Mesendoderm (in vitro differentiated cells): ENCODE data around the gene OR9A2.
"Not testable (repeated sequence)": the region's sequence is repeated elsewhere in the genome, so short reads cannot be mapped to it uniquely, and the experiment has no call there.

Experiments used
- DNase-seq: peaks from one replicate; pipeline ENCODE4 v3.0.0; 2013
- H2AK5ac ChIP-seq: 2 replicates; pipeline ENCODE4 v1.6.1; 2013; ENCODE audit warnings: low read length, inconsistent platforms
- H2BK120ac ChIP-seq: 2 replicates; pipeline ENCODE4 v1.6.1; 2013; ENCODE audit warnings: low read depth, mild to moderate bottlenecking, low read length, moderate library complexity, mixed read lengths
- H2BK15ac ChIP-seq: replicated peaks from 2 replicates; pipeline ENCODE4 v1.6.1; 2013; ENCODE audit warnings: low read depth, mild to moderate bottlenecking, moderate library complexity
- H2BK5ac ChIP-seq: 2 replicates; pipeline ENCODE4 v1.6.1; 2013; ENCODE audit warnings: low read length, inconsistent platforms
- H3K18ac ChIP-seq: 2 replicates; pipeline ENCODE4 v1.6.1; 2013; ENCODE audit warnings: mild to moderate bottlenecking, low read length, mixed read lengths
- H3K23ac ChIP-seq: one replicate; pipeline ENCODE4 v1.6.1; 2013; ENCODE audit warnings: low read length
- H3K27ac ChIP-seq: 2 replicates; pipeline ENCODE4 v1.5.1; 2013; ENCODE audit warnings: low read depth, mild to moderate bottlenecking, inconsistent platforms, low read length, moderate library complexity
- H3K27me3 ChIP-seq: 2 replicates; pipeline ENCODE4 v1.6.1; 2013; ENCODE audit warnings: low read length, control low read depth, mild to moderate bottlenecking, inconsistent platforms; ENCODE audit not compliant: insufficient read depth, poor library complexity
- H3K36me3 ChIP-seq: 2 replicates; pipeline ENCODE4 v1.6.1; 2013; ENCODE audit warnings: low read length, inconsistent platforms; ENCODE audit not compliant: control insufficient read depth, insufficient read depth
- H3K4ac ChIP-seq: one replicate; pipeline ENCODE4 v1.6.1; 2013; ENCODE audit warnings: low read depth, mild to moderate bottlenecking, low read length, moderate library complexity
- H3K4me1 ChIP-seq: 2 replicates; pipeline ENCODE4 v1.6.1; 2013; ENCODE audit warnings: low read depth, low read length, inconsistent platforms; ENCODE audit not compliant: control insufficient read depth
- H3K4me2 ChIP-seq: 2 replicates; pipeline ENCODE4 v1.6.1; 2013; ENCODE audit warnings: low read length
- H3K4me3 ChIP-seq: 2 replicates; pipeline ENCODE4 v1.5.1; 2013; ENCODE audit warnings: mild to moderate bottlenecking, low read length
- H3K56ac ChIP-seq: one replicate; pipeline ENCODE4 v1.6.1; 2013; ENCODE audit warnings: low read length
- H3K79me1 ChIP-seq: 2 replicates; pipeline ENCODE4 v1.6.1; 2013; ENCODE audit warnings: low read length, inconsistent platforms
- H3K79me2 ChIP-seq: 2 replicates; pipeline ENCODE4 v1.6.1; 2013; ENCODE audit warnings: mild to moderate bottlenecking, low read length; ENCODE audit not compliant: control insufficient read depth, insufficient read depth
- H3K9ac ChIP-seq: 2 replicates; pipeline ENCODE4 v1.6.1; 2013; ENCODE audit warnings: low read length, inconsistent platforms
- H4K5ac ChIP-seq: one replicate; pipeline ENCODE4 v1.6.1; 2013; ENCODE audit warnings: low read length
- H4K8ac ChIP-seq: one replicate; pipeline ENCODE4 v1.6.1; 2013; ENCODE audit warnings: low read depth, mild to moderate bottlenecking, control low read depth, low read length, moderate library complexity
- WGBS: extraction: QIAGEN DNeasy Blood & Tissue Kit; methylation state at CpG from one replicate; pipeline ENCODE4 v1.1.7; 2013; ENCODE audit warnings: low lambda C conversion rate, missing lambda C conversion rate; ENCODE audit not compliant: insufficient coverage; ENCODE audit errors: extremely low coverage; 5-methylcytosine and 5-hydroxymethylcytosine counted together

Gene OR9A2

GRCh38 chr7:142984297-142984696 is 42.6 kb downstream of the OR9A2 start:
- Histone ChIP-seq H3K9ac (no peak overlapping the region), H2AK5ac (no peak overlapping the region), H3K27me3 (no peaks in the 10 kb centered on the region), H4K8ac (no peak overlapping the region), H3K27ac (no peak overlapping the region), H3K36me3 (no peaks in the 10 kb centered on the region), H3K79me2 (no peaks in the 10 kb centered on the region), H2BK120ac (no peak overlapping the region), H3K4me3 (no peak overlapping the region), H3K18ac (no peak overlapping the region), H4K5ac (no peak overlapping the region), H3K23ac (no peak overlapping the region), H3K4me1 (no peaks in the 10 kb centered on the region), H3K56ac (no peak overlapping the region), H2BK5ac (no peak overlapping the region), H3K4ac (no peak overlapping the region), H3K4me2 (no peak overlapping the region), H2BK15ac (no peak overlapping the region), H3K79me1 (no peaks in the 10 kb centered on the region)
- WGBS = no CpG with 5 or more reads among the region's 1 CpG
- no peak for DNase-seq

GRCh38 chr7:142983825-142984224 is 43.1 kb downstream of the OR9A2 start:
- no peak overlapping the region for H3K56ac ChIP-seq
- no peaks in the 10 kb centered on the region for H3K27me3 ChIP-seq
- no peak overlapping the region for H3K18ac ChIP-seq
- no peak overlapping the region for H3K27ac ChIP-seq
- no peak overlapping the region for H3K23ac ChIP-seq
- H3K4me1 ChIP-seq = no peaks in the 10 kb centered on the region
- H4K8ac ChIP-seq = no peak overlapping the region
- no peak overlapping the region for H4K5ac ChIP-seq
- WGBS = no CpG with 5 or more reads among the region's 1 CpG
- no peak overlapping the region for H3K4me3 ChIP-seq
- no peak overlapping the region for H3K4ac ChIP-seq
- no peak overlapping the region for H3K9ac ChIP-seq
- no peak for DNase-seq
- H3K36me3 ChIP-seq = no peaks in the 10 kb centered on the region
- H2BK120ac ChIP-seq = no peak overlapping the region
- no peak overlapping the region for H3K4me2 ChIP-seq
- no peak overlapping the region for H2BK5ac ChIP-seq
- H2AK5ac ChIP-seq = no peak overlapping the region
- H3K79me1 ChIP-seq = no peaks in the 10 kb centered on the region
- no peak overlapping the region for H2BK15ac ChIP-seq
- no peaks in the 10 kb centered on the region for H3K79me2 ChIP-seq

- not testable (repeated sequence) for H3K4ac ChIP-seq, H2BK5ac ChIP-seq, H3K27me3 ChIP-seq, H3K56ac ChIP-seq, H3K4me2 ChIP-seq, DNase-seq, H3K18ac ChIP-seq, H4K8ac ChIP-seq, H2AK5ac ChIP-seq, H3K23ac ChIP-seq, H2BK15ac ChIP-seq, H4K5ac ChIP-seq, H3K36me3 ChIP-seq, H3K79me1 ChIP-seq, H3K79me2 ChIP-seq, H3K9ac ChIP-seq, H3K4me3 ChIP-seq, H3K4me1 ChIP-seq, H3K27ac ChIP-seq, H2BK120ac ChIP-seq
- no CpG with 5 or more reads among the region's 4 CpGs for WGBS
Observed at GRCh38 chr7:142978402-142978801, 48.5 kb downstream of the OR9A2 start.
